Endothelial cell of umbilical vein (primary cell): Measurements from ENCODE around the gene CENPP.

Experiments
- EZH2 ChIP-seq: IDR thresholded peaks from 2 replicates; pipeline ENCODE4 v1.6.1; 2012; ENCODE audit warnings: borderline replicate concordance, low read depth, mild to moderate bottlenecking, moderate library complexity, low read length, inconsistent platforms; ENCODE audit not compliant: severe bottlenecking
- JUN ChIP-seq: IDR thresholded peaks from 2 replicates; pipeline ENCODE4 v1.6.1; 2011; ENCODE audit warnings: borderline replicate concordance, low read depth; ENCODE audit not compliant: insufficient read length, insufficient read depth
- MYC ChIP-seq: IDR thresholded peaks from one replicate; pipeline ENCODE4 v1.6.1; 2011; ENCODE audit warnings: mild to moderate bottlenecking, low read depth, low read length
- POLR2A ChIP-seq: IDR thresholded peaks from 2 replicates; pipeline ENCODE4 v1.6.1; 2012; ENCODE audit warnings: low read depth, mild to moderate bottlenecking, control low read depth, low read length
- POLR2AphosphoS5 ChIP-seq: IDR thresholded peaks from 2 replicates; pipeline ENCODE4 v1.6.1; 2012; ENCODE audit warnings: low read depth, mild to moderate bottlenecking, control low read depth, low read length, moderate library complexity; ENCODE audit not compliant: insufficient read depth
- TF ChIP-seq, protein P1 (sequence below), 2 donors: IDR thresholded peaks; 1 replicate in 1 of 2; 2 replicates in 1 of 2; pipeline ENCODE4 v1.5.1; 2011; ENCODE audit warnings: low read length in 2 of 2, mild to moderate bottlenecking in 2 of 2, moderate library complexity in 2 of 2, control low read depth in 1 of 2, inconsistent platforms in 1 of 2, low read depth in 1 of 2; ENCODE audit not compliant: insufficient read depth in 1 of 2; ENCODE audit errors: extremely low read depth in 1 of 2
- TF ChIP-seq, protein P2 (sequence below): IDR thresholded peaks from 2 replicates; pipeline ENCODE4 v1.6.1; 2011; ENCODE audit not compliant: insufficient read depth, insufficient read length

DNA sequence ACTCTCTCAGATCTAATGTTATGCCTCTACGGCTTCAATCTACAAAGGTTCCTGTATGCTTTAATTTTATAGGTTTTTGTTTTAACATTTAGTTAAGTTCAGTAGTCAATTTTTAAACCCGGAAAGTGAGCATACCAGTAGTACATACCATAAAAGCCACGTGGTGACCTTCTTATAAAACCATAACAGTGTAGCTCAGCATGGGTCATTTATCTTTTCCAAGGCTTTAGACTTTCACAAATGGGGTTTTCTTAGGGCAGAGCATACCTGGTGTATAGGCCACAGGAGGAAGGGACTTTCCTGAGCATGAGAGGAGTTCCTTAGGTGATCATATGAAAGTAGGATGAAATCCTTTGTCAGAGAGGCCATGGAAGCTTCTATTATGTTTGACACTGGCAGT is 186.9 kb downstream of the CENPP start:
- TF ChIP-seq EZH2 (no peak), POLR2A (no peak), POLR2AphosphoS5 (no peak), MYC (no peak), JUN (no peak)
- TF ChIP-seq, protein P1, sequence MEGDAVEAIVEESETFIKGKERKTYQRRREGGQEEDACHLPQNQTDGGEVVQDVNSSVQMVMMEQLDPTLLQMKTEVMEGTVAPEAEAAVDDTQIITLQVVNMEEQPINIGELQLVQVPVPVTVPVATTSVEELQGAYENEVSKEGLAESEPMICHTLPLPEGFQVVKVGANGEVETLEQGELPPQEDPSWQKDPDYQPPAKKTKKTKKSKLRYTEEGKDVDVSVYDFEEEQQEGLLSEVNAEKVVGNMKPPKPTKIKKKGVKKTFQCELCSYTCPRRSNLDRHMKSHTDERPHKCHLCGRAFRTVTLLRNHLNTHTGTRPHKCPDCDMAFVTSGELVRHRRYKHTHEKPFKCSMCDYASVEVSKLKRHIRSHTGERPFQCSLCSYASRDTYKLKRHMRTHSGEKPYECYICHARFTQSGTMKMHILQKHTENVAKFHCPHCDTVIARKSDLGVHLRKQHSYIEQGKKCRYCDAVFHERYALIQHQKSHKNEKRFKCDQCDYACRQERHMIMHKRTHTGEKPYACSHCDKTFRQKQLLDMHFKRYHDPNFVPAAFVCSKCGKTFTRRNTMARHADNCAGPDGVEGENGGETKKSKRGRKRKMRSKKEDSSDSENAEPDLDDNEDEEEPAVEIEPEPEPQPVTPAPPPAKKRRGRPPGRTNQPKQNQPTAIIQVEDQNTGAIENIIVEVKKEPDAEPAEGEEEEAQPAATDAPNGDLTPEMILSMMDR (IDR thresholded peaks at IDR 0.05; ENCODE audit: extremely low read depth in 1 of 2, insufficient read depth in 1 of 2, low read depth in 1 of 2, low read length in 2 of 2) = no peak
- TF ChIP-seq, protein P2, sequence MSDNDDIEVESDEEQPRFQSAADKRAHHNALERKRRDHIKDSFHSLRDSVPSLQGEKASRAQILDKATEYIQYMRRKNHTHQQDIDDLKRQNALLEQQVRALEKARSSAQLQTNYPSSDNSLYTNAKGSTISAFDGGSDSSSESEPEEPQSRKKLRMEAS = no peak
